Astrocyte (in vitro differentiated cells and primary cell): ENCODE data around the gene PARP8. TPM values are rescaled to one million over a fixed set of nuclear protein-coding genes. Genes with fewer than 3 reads are reported as not detected.

Experiments used
- DNase-seq: peaks from one replicate; pipeline ENCODE4 v3.0.0-alpha.2; 2010; ENCODE audit warnings: low read depth
- FAIRE-seq: peaks from 2 replicates; lab custom pipeline; 2011; peaks lifted over from hg19 to GRCh38; lab: Jason Lieb, UNC
- H2AFZ ChIP-seq: 2 replicates; pipeline ENCODE4 v1.6.0; 2012; ENCODE audit warnings: low read depth, low read length, inconsistent platforms
- H3K27ac ChIP-seq: 2 replicates; pipeline ENCODE4 v1.5.1; 2011; ENCODE audit warnings: low read depth, low read length, inconsistent platforms
- H3K27me3 ChIP-seq: 2 replicates; pipeline ENCODE4 v1.6.0; 2011; ENCODE audit warnings: low read length, inconsistent platforms; ENCODE audit not compliant: insufficient read depth
- H3K36me3 ChIP-seq: 2 replicates; pipeline ENCODE4 v1.5.1; 2011; ENCODE audit warnings: low read length, inconsistent platforms; ENCODE audit not compliant: insufficient read depth
- H3K4me1 ChIP-seq: 2 replicates; pipeline ENCODE4 v1.5.1; 2011; ENCODE audit warnings: low read length, inconsistent platforms; ENCODE audit not compliant: insufficient read depth
- H3K4me2 ChIP-seq: 2 replicates; pipeline ENCODE4 v1.6.0; 2012; ENCODE audit warnings: low read length, inconsistent platforms
- H3K4me3 ChIP-seq: 2 replicates; pipeline ENCODE4 v1.5.1; 2011; ENCODE audit warnings: low read depth, mild to moderate bottlenecking, low read length, inconsistent platforms; ENCODE audit not compliant: insufficient read depth
- H3K79me2 ChIP-seq: 2 replicates; pipeline ENCODE4 v1.6.0; 2012; ENCODE audit warnings: mild to moderate bottlenecking, low read length, inconsistent platforms; ENCODE audit not compliant: insufficient read depth
- H3K9ac ChIP-seq: 2 replicates; pipeline ENCODE4 v1.6.0; 2012; ENCODE audit warnings: mild to moderate bottlenecking, low read length, inconsistent platforms
- H3K9me3 ChIP-seq: 2 replicates; pipeline ENCODE4 v1.5.1; 2012; ENCODE audit warnings: low read depth, mild to moderate bottlenecking, low read length, inconsistent platforms; ENCODE audit not compliant: insufficient read depth
- H4K20me1 ChIP-seq: 2 replicates; pipeline ENCODE4 v1.6.0; 2012; ENCODE audit warnings: low read length, inconsistent platforms; ENCODE audit not compliant: insufficient read depth
- H3K27ac Mint-ChIP-seq: one replicate; pipeline ENCODE4 v1.8.0; 2021; ENCODE audit warnings: mild to moderate bottlenecking, mixed read lengths; ENCODE audit not compliant: unreplicated experiment
- H3K27me3 Mint-ChIP-seq: one replicate; pipeline ENCODE4 v1.8.0; 2021; ENCODE audit warnings: low read depth, mixed read lengths; ENCODE audit not compliant: unreplicated experiment
- H3K36me3 Mint-ChIP-seq: one replicate; pipeline ENCODE4 v1.8.0; 2021; ENCODE audit warnings: low read depth, mixed read lengths; ENCODE audit not compliant: unreplicated experiment
- H3K4me1 Mint-ChIP-seq: one replicate; pipeline ENCODE4 v1.8.0; 2021; ENCODE audit warnings: low read depth, mixed read lengths; ENCODE audit not compliant: unreplicated experiment
- H3K4me3 Mint-ChIP-seq: one replicate; pipeline ENCODE4 v1.8.0; 2021; ENCODE audit warnings: mild to moderate bottlenecking, moderate library complexity, mixed read lengths; ENCODE audit not compliant: unreplicated experiment
- H3K9me3 Mint-ChIP-seq: one replicate; pipeline ENCODE4 v1.8.0; 2021; ENCODE audit warnings: mild to moderate bottlenecking, mixed read lengths; ENCODE audit not compliant: unreplicated experiment
- CTCF ChIP-seq: IDR thresholded peaks from 2 replicates; pipeline ENCODE4 v1.5.1; 2011; ENCODE audit warnings: low read depth, mild to moderate bottlenecking, inconsistent platforms, low read length, moderate library complexity; ENCODE audit not compliant: insufficient read depth
- EZH2 ChIP-seq: IDR thresholded peaks from 2 replicates; pipeline ENCODE4 v1.6.1; 2012; ENCODE audit warnings: mild to moderate bottlenecking, low read length, inconsistent platforms; ENCODE audit not compliant: insufficient read depth
- total RNA-seq: library from RNA; stranded (reverse); gene quantifications from 2 replicates; pipeline ENCODE4 v1.2.1, GENCODE V29; 2021

The PARP8 gene
- total RNA-seq, 1 donor from 2014 or later = 36.1 TPM

GRCh38 chr5:50813691-50814090, 147.3 kb downstream of the PARP8 start:
- Histone ChIP-seq H3K4me2 (no peak overlapping the region), H3K27ac (no peak overlapping the region), H3K4me3 (no peak overlapping the region), H4K20me1 (no peaks in the 10 kb centered on the region), H3K9me3 (no peaks in the 10 kb centered on the region), H3K36me3 (no peaks in the 10 kb centered on the region), H3K79me2 (no peaks in the 10 kb centered on the region), H3K4me1 (no peaks in the 10 kb centered on the region), H3K27me3 (no peaks in the 10 kb centered on the region), H3K9ac (no peak overlapping the region), H2AFZ (no peak overlapping the region)
- Mint-ChIP-seq H3K4me1 (no peaks in the 10 kb centered on the region), H3K27me3 (no peaks in the 10 kb centered on the region), H3K9me3 (peaks cover 3% of the 10 kb centered on the region), H3K27ac (no peak overlapping the region), H3K4me3 (no peak overlapping the region), H3K36me3 (peaks cover 7% of the 10 kb centered on the region)
- DNase-seq (no peak), FAIRE-seq (no peak)
- TF ChIP-seq EZH2 (no peak), CTCF (no peak)

DNA sequence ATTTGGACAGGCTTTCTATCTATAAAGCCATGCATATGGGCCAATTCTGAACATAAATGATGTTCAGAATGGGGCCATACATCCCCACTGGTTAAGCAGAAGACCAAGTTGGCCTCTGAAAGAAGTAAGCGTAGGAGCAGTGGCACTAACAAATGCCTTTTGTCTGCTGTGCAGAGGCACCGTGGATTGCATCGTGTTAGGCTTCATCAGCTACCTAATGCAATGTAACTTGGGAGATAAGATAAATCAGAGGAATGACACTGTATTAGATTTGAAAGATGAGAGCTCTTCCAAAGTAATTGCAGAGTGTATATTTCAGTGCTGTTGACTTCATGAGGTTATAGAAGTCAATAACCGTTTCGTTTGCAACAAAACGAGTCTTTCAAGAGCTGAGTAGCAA, 148.1 kb downstream of the PARP8 start:
- no peaks in the 10 kb centered on the region for H3K79me2 ChIP-seq
- Mint-ChIP-seq H3K9me3 (peaks cover 3% of the 10 kb centered on the region), H3K36me3 (peaks cover 7% of the 10 kb centered on the region), H3K4me3 (no peak overlapping the region), H3K27me3 (no peaks in the 10 kb centered on the region), H3K27ac (no peak overlapping the region), H3K4me1 (no peaks in the 10 kb centered on the region)
- no peaks in the 10 kb centered on the region for H4K20me1 ChIP-seq
- H3K27me3 ChIP-seq = no peaks in the 10 kb centered on the region
- no peaks in the 10 kb centered on the region for H3K36me3 ChIP-seq
- no peak overlapping the region for H3K4me3 ChIP-seq
- DNase-seq (no peak), FAIRE-seq (no peak)
- no peak overlapping the region for H3K4me2 ChIP-seq
- H3K4me1 ChIP-seq = no peaks in the 10 kb centered on the region
- H3K9me3 ChIP-seq = no peaks in the 10 kb centered on the region
- H3K9ac ChIP-seq = no peak overlapping the region
- TF ChIP-seq EZH2 (no peak), CTCF (no peak)
- no peak overlapping the region for H3K27ac ChIP-seq
- no peak overlapping the region for H2AFZ ChIP-seq

- H3K27ac Mint-ChIP-seq = no peak overlapping the region
- H3K36me3 Mint-ChIP-seq = peaks cover 4% of the 10 kb centered on the region
- no peak overlapping the region for H3K4me3 Mint-ChIP-seq
- no peak overlapping the region for H3K9ac ChIP-seq
- no peaks in the 10 kb centered on the region for H3K9me3 ChIP-seq
- no peaks in the 10 kb centered on the region for H3K4me1 ChIP-seq
- no peak overlapping the region for H2AFZ ChIP-seq
- no peak overlapping the region for H3K4me2 ChIP-seq
- no peaks in the 10 kb centered on the region for H3K36me3 ChIP-seq
- H3K27me3 ChIP-seq = no peaks in the 10 kb centered on the region
- no peak for TF ChIP-seq EZH2
- TF ChIP-seq CTCF = no peak
- H3K79me2 ChIP-seq = no peaks in the 10 kb centered on the region
- no peaks in the 10 kb centered on the region for H4K20me1 ChIP-seq
- DNase-seq (no peak), FAIRE-seq (no peak)
- no peaks in the 10 kb centered on the region for H3K4me1 Mint-ChIP-seq
- H3K4me3 ChIP-seq = no peak overlapping the region
- no peak overlapping the region for H3K27ac ChIP-seq
- no peaks in the 10 kb centered on the region for H3K9me3 Mint-ChIP-seq
- no peaks in the 10 kb centered on the region for H3K27me3 Mint-ChIP-seq
These were observed 155.6 kb downstream of the PARP8 start for GRCh38 chr5:50822046-50822445.
